ENCODE measurements around the gene KLF2.

GRCh38 chr19:16375157-16375935, 50.7 kb downstream of the KLF2 start:
- TF ChIP-seq CTCF (IDR thresholded peaks at IDR 0.05) (no peak), POLR2A (IDR thresholded peaks at IDR 0.05) (no peak)
